UCSD-AML1 (cell line): Measurements from ENCODE around the gene TACO1.
A peak's percentile ranks its signal among the peaks of the same experiment; 100 is the strongest.

Experiments used
- DNase-seq: peaks from one replicate; lab custom pipeline; 2025; ENCODE audit not compliant: unreplicated experiment; lab: John Stamatoyannopoulos, UW

TACO1 gene

GRCh38 chr17:63635787-63636186 is 35.1 kb downstream of the TACO1 start:
- no peak for DNase-seq

- DNase-seq, result no peak
Observed at GRCh38 chr17:63639125-63639524, 38.4 kb downstream of the TACO1 start.

- no peak for DNase-seq
Observed at GRCh38 chr17:63640038-63640437, 39.3 kb downstream of the TACO1 start.

GRCh38 chr17:63641692-63642448 is 41.2 kb downstream of the TACO1 start:
- DNase-seq, result peak; percentile 37

- DNase-seq, result no peak
Observed at GRCh38 chr17:63644846-63645245, 44.2 kb downstream of the TACO1 start.

- DNase-seq, result no peak
Observed at GRCh38 chr17:63645775-63646487, 45.2 kb downstream of the TACO1 start.

GRCh38 chr17:63646488-63646806 is 45.8 kb downstream of the TACO1 start:
- DNase-seq, result no peak

GRCh38 chr17:63647065-63647725 is 46.5 kb downstream of the TACO1 start:
- DNase-seq, result no peak

GRCh38 chr17:63647936-63648335 is 47.2 kb downstream of the TACO1 start:
- no peak for DNase-seq

- no peak for DNase-seq
Observed at GRCh38 chr17:63649813-63650212, 49.1 kb downstream of the TACO1 start.

- no peak for DNase-seq
Observed at GRCh38 chr17:63652106-63652505, 51.4 kb downstream of the TACO1 start.

- no peak for DNase-seq
Observed at GRCh38 chr17:63653050-63653449, 52.4 kb downstream of the TACO1 start.

- DNase-seq, result no peak
Observed at GRCh38 chr17:63657786-63658185, 57.1 kb downstream of the TACO1 start.
